HG02938 (cell line): ENCODE measurements around the gene ENG.
"Not testable (repeated sequence)": the region's sequence is repeated elsewhere in the genome, so short reads cannot be mapped to it uniquely, and the experiment has no call there.

Experiments used
- ATAC-seq: cut with Tn5 transposase; IDR thresholded peaks from one replicate; pipeline ENCODE4 v1.9.1; 2021; ENCODE audit warnings: mild to moderate bottlenecking, moderate library complexity; ENCODE audit not compliant: unreplicated experiment

ENG gene

GRCh38 chr9:127878652-127879390 lies 24.4 kb upstream of the ENG start:
- ATAC-seq: no peak

- ATAC-seq: no peak
These were observed 23.7 kb upstream of the ENG start for GRCh38 chr9:127878001-127878651.

- ATAC-seq: no peak
These were observed 23.1 kb upstream of the ENG start, which contains the start of gene AK1 for GRCh38 chr9:127877566-127877998. Gene AK1 (minus strand): TSS chr9:127877675. CDS start chr9:127874617, 3,058 bp downstream.

GRCh38 chr9:127876764-127877562 lies 22.5 kb upstream of the ENG start:
- no peak for ATAC-seq

- no peak for ATAC-seq
These were observed 21.7 kb upstream of the ENG start for GRCh38 chr9:127876026-127876763.

- no peak for ATAC-seq
These were observed 21.0 kb upstream of the ENG start for GRCh38 chr9:127875306-127875966.

- no peak for ATAC-seq
These were observed 20.1 kb upstream of the ENG start for GRCh38 chr9:127874301-127875221.

- no peak for ATAC-seq
These were observed 19.4 kb upstream of the ENG start for GRCh38 chr9:127873886-127874285.

GRCh38 chr9:127873223-127873691 lies 18.8 kb upstream of the ENG start:
- no peak for ATAC-seq

GRCh38 chr9:127872369-127873222 lies 18.1 kb upstream of the ENG start:
- ATAC-seq: no peak

- ATAC-seq: no peak
These were observed 17.1 kb upstream of the ENG start for GRCh38 chr9:127871531-127871930.

- ATAC-seq: no peak
These were observed 16.4 kb upstream of the ENG start for GRCh38 chr9:127870887-127871286.

GRCh38 chr9:127870153-127870491 lies 15.7 kb upstream of the ENG start:
- ATAC-seq: not testable (repeated sequence)

GRCh38 chr9:127869310-127870152 lies 15.1 kb upstream of the ENG start:
- ATAC-seq: no peak

GRCh38 chr9:127868278-127868902 lies 13.9 kb upstream of the ENG start:
- no peak for ATAC-seq

- no peak for ATAC-seq
These were observed 13.2 kb upstream of the ENG start for GRCh38 chr9:127867356-127868277.
